Activated CD4-positive, alpha-beta T cell treated with anti-CD3 and anti-CD28 coated beads, Interleukin-2, amount 50 U/mL, for 1 hour (primary cell): ENCODE measurements around the gene REG1A.

Experiments
- DNase-seq: peaks from one replicate; pipeline ENCODE4 v3.0.0-alpha.2; 2020

Gene REG1A

DNA sequence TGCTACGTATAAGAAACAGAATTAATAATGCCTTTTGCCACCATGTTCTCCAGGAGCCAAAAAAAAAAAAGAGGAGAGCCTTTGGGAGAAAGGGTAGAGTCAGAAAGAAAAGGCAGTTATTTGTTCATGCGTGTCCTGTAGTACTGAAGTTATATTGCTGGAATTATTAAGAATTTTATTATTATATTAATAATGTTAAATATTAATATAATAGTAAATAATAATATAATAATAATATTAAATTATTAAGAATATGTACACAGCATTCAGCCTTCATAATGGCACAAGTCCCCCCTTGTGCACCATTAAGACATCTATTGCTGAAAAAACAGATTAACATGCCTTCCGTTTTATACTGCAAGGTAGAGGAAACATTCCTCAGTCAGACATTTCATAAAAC lies 8.1 kb downstream of the REG1A start:
- no peak for DNase-seq

DNA sequence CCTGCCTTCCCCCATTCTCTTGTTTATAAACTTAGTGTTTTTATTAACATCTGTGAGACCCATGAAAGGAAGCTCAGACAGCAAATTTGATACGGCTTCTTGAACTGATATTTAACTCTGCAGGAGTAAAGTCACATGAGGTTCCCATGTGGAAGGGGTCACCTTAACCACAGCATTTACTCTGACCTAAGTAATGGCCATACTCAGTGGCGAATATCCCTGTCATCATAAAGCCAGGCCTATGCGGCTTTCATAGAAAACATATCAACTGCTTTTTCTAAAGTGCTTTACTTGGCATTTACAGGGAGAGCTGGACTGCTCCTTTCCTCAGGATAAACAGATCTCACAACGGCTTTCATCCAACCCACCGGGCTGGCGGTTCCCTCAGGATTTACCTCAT lies 9.0 kb downstream of the REG1A start:
- no peak for DNase-seq

DNA sequence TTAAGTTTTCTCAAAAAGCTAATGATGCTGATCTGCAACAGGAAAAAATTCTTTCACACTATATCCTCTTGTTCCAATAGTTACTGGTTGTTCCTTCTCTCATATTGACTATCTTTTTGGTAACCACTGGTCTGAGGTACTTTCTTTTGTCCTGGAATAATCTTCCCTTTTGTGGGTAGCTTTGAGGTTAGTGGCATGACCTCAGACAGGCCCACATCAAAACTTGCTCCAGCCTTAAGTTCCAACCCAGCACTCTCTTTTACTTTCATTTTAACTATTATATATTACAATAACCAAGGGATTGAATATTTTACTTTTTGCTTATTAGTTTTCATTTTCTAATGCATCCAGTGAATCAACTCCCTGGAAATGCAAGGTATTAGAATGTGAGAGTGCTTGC lies 9.5 kb downstream of the REG1A start:
- no peak for DNase-seq

DNA sequence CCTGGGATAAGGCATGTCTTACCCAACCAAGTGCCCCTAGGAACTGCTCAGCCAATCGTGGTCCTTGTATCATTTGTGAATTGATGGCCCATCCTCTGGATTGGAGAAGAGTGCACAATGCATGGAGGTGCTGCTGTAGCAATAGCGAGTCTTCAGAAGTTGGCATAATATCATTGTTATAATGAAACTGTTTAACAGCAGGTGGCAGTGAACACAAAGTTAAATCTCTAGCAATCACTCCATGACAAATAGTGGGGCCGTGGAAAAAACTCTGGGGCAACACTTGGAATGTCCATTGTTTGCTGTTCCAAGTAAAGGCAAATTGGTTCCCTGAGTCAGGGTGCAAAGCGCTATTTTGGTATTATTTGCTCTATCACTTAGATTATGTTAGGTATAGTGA lies 11.4 kb downstream of the REG1A start:
- DNase-seq, result no peak

DNA sequence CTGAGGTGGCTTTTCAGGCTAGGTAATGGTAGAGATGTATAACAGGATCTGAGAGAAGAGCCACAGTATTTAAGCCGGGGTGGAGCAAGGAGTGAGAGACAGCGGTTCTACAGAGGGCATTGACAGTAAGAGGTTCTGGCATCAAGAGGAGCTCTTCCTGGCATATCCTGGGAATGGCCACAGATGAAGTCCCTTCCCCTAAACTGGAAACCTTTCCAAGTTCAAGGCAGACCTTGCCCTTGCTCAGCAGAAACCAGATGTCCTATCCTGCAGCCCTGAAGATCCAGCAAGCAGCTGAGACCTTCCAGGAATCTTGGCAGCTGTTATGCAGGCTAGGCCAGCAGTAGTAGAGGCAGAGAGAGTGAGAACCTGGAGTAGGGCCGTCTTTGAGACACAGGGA lies 18.1 kb downstream of the REG1A start:
- no peak for DNase-seq

GRCh38 chr2:79139423-79139822 lies 19.1 kb downstream of the REG1A start:
- no peak for DNase-seq

GRCh38 chr2:79155826-79156476 lies 35.7 kb downstream of the REG1A start:
- no peak for DNase-seq

DNA sequence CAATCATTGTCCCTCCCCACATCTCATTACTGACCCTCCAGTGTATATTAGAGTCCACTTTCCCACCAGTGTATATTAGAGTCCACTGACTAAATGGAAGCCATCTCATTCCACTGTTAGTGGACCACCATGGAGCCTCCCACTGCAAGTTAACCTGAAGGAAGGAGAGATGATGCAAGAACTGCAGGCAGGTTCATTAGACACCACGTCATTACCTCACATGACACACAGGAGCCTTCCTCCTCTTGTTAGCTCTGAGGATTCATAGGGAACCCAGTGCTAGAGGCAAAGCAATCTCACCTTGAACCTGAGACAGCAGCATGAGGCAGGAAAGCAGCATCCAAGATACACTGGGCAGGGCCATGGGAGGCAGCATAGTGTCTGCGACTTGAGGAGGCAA lies 38.7 kb downstream of the REG1A start:
- no peak for DNase-seq

DNA sequence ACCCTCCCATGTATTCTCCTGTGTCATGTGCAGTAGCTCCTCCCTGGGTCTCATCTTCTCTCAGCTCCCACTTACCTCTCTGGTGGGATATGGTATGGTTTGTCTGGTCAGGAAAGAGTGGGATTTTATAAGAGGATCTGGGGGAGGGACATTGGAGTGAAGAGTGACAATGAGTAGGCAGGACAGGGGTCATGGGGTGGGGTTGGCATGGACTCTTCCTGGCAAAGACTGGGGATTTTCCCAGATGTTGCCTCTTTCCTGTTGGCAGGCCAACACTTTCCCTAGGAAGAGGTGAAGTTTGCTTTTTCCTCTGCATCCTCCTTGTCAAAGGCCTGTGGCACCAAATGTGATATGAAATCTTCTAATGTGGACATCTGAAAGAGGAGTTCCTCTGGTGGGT lies 39.4 kb downstream of the REG1A start, which contains the start of gene REG3A:
Gene REG3A (minus strand): TSS at position 101 of the 400 bp plus-strand sequence. CDS start 348 bp downstream, outside the sequence.
- DNase-seq, result no peak

- DNase-seq, result no peak
Measured at GRCh38 chr2:79162132-79162531, 41.8 kb downstream of the REG1A start.

GRCh38 chr2:79162801-79163200 lies 42.5 kb downstream of the REG1A start:
- DNase-seq, result no peak

DNA sequence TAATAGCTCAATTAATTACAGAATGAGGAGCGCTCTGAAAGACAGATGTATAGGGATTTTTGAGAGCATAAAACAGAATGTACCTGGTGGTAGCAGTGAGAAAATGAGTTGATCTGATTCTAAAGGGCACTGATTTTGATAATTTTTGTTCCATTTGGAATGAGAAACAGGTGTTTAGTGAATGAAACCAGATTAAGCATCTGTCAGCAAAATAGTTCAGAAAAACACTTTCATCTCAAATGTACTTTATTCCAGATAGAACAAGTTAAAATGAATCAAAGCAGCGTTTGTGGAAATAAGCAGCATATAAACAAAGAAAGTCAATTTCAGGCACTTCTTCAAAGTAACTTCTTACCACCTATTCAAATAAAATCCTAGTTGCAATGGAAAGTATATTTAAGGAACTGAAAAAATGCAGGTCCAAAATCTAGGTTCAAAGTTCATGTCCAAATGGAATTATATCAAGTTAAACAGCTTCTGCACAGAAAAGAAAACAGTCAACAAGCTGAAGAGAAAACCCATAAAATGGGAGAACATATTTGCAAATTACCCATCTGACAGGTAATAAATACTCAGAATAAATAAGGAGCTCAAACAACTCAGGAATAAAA lies 51.2 kb downstream of the REG1A start:
- DNase-seq, result no peak
